HG03520 (cell line): ENCODE results near the gene RASAL2.
A peak's percentile ranks its signal among the peaks of the same experiment; 100 is the strongest.
"Not testable (repeated sequence)": the region's sequence is repeated elsewhere in the genome, so short reads cannot be mapped to it uniquely, and the experiment has no call there.

ENCODE experiments used
- ATAC-seq: cut with Tn5 transposase; IDR thresholded peaks from one replicate; pipeline ENCODE4 v1.9.1; 2021; ENCODE audit warnings: mild to moderate bottlenecking, moderate library complexity; ENCODE audit not compliant: unreplicated experiment

Gene RASAL2

DNA sequence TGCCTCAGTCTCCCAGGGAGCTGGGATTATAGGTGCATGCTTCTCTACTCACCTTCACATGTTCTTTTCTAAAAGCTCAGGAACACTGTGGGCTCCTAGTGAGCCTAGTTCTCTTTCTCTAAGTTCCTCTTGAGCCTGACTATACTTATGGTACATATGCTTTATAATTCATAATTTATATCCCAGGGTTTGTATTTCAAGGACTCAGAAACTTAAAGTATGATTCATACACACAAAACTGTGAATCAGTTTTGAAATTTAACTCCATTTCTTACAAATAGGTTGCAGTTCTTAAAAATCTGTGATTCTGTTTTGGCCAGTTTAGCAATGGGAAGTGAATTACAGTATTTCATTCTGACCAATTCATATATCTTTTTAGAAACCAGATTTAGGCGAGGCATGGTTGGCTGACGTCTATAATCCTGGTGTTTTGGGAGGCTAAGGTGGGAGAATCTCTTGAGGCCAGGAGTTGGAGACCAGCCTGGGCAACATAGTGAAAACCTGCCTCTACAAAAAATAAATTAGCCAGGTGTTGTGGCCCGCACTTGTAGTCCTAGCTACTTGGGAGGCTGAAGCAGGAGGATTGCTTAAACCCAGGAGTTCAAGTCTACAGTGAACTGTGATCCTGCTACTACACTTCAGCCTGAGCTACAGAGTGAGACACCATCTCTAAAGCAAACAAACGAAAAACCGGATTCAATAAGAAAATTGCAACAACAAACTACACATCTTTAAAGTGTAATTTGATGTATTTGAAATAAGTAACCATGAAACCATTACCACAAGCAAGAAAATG, 15.6 kb downstream of the RASAL2 start:
- ATAC-seq = no peak

DNA sequence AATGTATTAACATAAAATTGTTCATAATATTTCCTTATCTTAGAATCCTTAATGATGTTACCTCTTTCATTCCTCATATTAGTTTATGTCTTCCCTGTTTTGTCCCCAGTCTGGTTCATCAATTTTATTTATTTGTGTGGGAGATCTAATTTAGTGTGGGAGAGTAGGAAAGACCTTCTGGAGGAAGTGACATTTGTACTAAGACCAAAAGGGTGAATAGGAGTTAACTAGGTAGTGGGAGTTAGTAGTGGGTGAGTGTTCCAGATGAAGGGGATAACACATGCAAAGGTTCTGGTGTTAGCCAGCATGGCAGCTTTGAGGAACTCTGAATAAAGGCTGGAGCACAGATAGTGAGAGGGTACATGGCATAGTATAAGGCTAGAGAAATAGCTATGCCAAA, 21.4 kb downstream of the RASAL2 start:
- no peak for ATAC-seq

DNA sequence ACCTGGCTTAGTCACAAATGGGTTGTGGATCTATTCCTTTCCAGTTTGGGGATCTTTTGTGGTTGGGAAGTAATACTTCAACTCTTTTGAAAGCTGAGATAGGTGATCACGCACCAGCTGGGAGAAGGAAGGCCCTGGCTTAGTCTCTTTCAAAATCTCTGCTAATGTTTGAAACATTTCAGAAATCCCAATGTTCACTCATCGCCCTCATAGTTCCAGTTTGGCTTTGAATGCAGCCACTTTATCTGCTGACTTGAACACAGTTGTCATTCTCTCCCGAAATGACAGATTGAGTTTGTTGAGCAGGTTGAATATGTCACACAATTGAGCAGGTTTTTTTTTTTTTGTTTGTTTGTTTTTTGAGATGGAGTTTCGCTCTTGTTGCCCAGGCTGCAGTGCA, 24.6 kb downstream of the RASAL2 start:
- ATAC-seq = no peak

DNA sequence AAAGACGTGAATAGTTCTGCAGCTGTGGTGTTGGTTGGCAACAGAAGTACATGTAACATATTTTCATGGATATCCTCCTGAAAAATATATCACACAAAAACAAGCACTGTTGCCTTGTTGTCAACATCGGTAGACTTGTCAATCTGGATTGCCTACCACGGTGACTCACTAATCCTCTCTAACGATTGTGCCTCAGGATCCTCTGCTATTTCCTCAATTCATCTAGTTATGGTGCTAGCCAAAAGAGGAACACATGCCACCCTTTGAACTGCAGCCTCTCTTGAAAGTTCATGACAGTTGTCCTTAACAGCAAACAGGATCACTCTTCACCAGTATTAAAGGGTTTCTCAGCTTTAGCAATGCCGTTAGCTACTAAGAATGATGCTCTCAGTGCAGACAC, 25.7 kb downstream of the RASAL2 start:
- no peak for ATAC-seq

DNA sequence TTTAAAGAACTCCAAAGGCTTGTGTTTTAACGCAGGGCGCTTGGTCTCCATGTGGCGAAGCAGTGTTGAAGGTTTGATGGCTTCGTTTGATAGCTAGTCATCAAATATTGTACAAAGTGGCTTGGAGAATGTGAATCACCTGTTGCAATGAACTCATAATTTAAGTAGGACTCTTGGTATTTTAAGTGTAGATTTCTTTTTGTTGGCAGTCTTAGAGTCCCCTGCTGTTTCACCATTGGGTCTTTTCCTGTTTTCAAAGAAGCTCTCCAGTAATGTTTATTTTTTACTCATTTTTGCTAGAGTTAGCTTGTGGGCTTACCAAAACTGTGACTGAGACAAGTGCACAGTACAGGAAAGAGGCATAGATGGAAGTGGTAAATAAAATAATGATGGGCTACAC, 26.2 kb downstream of the RASAL2 start:
- no peak for ATAC-seq

DNA sequence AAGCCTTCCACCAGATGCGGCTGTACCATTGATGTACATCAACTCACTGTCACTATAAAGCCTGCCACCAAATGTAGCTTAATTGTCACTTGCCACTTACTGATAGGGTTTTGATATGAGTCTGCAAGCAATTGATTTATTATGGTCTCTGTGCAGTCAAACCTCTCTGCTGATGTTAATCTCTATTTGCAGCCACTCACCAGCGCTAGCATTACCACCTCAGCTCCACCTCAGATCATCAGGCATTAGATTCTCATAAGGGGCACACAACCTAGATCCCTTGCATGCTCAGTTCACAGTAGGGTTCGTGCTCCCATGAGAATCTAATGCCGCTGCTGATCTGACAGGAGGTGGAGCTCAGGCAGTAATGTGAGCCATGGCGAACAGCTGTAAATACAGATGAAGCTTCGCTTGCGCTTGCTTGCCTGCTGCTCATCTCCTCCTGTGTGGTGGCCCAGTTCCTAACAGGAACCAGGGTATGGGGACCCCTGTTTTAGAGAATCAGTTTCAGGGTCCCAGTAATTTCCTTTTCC, 26.7 kb downstream of the RASAL2 start:
- ATAC-seq = not testable (repeated sequence)

DNA sequence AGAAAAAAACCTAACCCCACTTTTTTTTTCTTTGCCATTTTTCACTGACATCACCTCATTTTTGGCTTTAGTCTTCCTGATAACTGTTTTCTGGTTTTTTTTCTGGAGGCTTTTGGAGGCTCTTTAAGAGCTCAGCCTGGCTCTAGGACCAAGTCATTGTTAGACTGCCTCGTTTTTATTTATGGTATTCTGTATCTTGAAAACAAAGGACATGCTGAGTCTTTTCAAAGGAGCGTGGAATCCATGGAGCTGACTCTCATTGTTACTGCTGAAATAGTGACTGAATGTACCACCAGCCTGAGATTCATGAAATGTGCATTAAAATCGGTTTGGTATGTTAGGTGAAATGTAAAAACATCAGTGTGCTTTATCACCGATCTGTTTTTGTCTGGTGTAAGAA, 28.0 kb downstream of the RASAL2 start:
- ATAC-seq = no peak

DNA sequence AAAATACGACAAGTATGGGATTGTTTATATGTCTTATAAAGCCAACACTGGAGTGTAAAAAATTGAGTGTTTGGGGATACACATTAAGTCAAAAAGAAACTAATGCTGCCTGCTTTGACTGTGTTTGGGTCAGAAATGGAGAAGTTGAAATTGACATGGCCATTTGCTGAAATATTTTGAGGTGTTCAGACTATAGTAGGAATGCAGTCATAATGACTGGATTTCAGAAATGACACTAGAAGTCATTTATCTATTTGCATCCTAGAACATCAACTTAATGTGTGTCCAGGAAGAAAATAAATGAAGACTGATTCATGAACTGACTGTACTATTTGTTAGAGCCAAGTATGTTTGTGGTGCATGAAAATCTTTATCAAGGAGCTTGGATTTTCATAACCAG, 28.4 kb downstream of the RASAL2 start:
- ATAC-seq = peak; percentile 49

DNA sequence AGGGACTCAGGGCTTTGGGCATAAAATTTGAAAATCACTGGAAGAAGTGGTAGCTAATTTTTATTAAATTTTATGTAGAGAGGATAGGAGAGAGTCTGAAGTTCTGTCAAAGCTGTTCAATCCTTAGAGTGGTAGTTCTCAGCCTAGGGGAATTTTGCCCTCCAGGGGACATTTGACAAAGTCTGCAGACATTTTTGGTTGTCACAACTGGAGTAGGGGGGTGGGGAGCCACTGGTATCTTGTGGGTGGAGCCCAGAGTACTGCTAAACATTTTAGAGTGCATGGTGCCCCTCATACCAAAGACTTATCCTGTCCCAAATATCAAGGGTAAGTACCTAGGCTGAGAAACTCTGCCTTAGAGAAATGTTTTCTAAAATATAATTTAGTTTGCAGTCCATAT, 30.2 kb downstream of the RASAL2 start:
- ATAC-seq = no peak

DNA sequence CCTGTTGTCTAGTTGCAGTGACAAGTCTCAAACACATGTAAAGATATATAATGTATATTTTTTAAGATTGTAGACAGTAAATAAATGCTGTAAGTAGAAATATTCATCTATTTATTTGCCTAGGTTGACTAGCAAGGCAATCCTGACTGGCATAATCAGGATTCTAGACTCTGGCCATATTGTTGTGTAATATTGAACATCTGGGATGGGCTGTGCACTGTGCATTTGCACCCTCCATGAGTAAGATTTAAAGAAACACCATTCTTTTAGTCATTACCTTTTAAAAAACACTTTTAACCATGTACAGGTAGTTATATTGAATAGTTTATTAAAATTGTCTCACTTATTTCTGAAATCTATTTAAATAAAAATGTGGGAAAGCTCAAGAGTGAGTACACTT, 32.4 kb downstream of the RASAL2 start:
- ATAC-seq = no peak

DNA sequence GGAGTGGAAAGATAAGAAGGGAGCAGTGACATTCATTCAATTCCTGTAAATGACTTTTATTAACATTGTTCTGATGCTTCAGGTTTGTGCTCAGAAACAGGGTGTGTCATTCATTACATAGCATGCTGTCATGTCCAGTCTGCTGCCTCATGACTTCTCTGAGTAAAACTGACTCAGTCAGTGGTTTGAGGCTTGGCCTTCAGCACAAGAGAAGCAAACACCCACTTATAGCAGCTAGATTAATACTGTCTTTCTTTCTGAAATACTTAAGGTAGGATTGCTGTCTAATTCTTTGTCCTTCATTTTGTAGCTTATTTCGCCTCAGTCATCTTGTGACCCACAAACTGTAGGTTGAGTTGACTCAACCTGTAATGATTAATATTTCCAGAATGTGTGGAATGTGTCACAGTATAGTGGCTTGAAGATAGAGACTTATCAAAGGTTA, 32.9 kb downstream of the RASAL2 start:
- peak; percentile 54 for ATAC-seq

DNA sequence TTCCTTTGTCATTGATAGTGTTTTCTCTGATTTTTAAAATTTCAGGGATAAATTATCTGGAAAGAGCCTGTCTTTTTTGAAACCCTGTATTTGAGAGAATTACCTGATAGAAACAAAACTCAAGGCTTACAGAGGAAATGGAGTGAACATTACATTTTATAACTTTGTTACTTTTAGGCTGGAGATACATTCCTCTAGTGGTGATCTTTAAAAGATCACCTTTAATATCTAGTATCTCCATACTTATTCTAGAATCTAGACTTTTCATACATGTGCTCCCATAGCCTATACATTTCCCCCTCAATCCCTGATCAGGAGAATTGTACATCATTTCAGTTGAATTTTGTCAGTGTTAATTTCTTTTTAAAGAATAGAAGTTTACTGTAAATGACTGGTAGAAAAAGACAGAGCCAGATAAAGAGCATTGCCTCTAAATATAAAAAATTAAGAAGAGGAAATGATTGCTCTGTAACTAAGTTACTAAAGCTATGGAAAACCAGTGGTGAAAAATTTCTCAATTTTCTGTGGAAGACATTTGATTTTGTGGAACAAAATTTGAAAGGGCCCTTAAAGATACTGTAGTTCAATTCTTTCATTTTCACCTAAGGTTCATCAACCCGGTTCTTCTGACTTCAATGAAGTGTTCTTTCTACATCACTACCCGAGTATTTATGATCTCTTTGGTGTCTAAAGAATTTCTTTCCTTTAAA, 33.7 kb downstream of the RASAL2 start:
- ATAC-seq = no peak

DNA sequence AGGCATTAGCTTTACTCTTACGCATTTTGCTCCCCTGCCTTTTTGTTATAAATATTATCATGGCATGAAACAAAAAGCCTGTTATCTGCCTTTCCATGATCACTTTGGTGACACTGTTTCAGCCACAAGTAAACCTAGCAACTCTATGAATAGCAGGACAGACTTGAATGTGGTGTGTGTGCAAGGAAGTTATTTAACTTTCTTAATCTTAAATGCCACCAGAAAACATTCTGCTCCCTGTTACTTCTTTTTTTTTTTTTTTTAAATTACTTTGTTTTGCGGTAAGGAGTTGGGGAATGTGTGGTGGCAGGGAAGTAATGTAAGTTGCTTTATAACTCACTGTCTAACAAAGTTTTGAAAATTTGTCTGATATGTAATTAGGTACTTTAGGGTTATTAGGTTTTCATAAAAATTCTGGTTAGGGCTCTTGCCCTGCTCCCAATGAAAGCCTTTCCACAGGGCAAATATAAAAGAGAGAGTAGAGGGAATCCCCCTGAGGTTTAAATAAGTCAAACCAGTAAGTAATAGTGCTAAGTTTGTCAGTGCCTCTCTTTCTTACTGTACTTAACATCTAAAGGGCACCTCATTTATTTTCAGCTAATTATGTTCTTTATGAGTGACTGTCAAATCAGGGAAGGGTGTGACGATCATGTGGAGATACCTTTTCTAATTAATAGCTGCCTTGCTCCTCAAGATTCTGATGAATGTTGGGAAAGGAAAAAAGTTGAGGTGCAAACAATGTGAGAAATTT, 39.5 kb downstream of the RASAL2 start:
- ATAC-seq = no peak

DNA sequence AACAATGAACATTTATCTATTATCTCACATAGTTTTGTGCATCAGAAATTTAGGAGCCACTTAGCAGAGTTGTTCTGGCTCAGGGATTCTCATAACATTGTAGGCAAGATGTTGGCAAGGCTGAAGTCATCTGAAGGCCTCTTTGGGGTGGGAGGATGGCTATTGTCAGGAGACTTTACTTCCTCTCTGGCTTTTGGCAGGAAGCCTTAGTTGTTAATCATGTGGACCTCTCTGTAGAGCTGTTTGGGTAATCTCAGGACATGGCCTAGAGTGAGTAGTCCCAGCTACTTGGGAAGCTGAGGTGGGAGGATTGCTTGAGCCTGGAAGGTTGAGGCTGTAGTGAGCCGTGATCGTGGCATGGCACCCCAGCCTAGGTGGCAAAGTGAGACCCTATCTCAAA, 40.2 kb downstream of the RASAL2 start:
- no peak for ATAC-seq

DNA sequence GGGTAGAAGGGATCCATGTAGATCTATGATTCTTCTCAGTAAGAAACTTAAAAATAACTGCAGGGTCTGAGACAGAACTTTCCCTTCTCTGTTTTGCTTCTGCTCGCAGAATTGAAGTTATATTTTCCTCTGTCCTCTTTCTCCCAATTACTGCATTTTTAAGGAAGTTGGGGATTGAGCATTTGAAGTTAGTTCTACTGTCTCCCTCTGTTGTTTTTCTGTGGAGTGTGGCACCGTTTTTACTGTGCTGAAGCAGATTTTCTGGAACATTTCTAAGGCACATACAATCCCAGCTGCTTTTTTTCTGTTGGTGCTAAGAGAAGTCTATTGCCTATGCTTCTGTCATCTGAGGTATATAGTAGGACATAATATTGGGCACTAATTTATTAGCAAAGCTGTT, 43.3 kb downstream of the RASAL2 start:
- no peak for ATAC-seq

DNA sequence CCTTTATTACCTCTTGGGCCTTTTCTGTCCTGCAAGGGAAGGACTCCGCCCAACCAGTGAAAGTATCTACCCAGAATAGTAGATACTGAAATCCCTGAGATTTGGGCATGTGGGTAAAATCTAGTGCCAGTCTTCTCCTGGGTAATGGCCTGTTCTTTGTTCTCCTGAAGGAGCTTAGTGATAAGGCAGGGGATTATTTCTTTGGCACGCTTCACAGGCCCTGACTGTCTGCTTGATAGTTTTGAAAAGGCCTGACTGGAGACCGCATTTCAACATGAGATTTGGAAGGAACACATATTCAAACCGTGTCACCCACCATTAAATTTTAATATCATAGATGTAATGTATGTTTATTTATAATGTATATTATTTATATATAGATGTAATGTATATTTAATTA, 48.9 kb downstream of the RASAL2 start:
- ATAC-seq = no peak

DNA sequence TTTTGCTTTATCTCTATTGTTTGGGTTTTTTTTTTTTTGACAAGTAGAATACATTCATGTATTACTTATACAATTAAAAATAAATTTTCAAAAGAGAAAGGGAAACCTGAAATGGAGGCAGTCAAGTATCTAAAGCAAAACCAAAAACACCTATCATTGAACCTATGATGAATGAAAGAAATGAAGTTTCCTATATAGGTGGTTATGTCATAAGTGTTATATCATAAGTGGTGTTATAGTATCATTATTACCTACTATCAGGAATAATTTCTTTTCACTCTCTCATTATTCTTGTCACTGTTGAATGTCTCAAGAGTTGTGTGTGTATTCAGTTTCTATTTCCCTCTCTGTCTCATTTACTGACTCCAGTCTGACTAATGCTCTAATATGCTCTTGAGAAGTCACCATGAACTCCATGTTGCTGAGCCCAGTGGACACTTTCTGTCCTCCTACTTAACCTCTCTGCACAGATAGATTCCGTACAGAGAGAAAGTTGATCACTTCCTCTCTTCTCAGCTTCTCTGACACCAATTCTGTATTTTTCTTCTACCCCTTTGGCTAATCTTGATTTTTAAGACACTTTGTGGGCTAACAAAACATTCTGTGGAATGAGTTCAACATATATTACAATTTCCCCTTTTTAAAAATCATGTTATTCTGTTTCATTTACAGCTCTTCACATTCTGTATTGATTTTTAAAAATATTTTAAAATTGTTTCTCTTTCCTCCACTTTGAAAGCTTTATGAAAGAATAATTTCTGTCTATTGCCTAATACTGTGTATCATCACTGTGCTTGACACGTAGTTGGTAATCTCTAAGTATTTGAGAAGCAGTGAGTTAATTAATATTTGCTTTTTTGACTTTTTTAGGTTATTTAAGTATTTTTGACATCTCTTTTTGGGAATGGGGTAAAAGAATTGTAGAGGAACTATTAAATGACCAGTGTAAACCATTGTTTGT, 50.1 kb downstream of the RASAL2 start:
- peak; percentile 71 for ATAC-seq

DNA sequence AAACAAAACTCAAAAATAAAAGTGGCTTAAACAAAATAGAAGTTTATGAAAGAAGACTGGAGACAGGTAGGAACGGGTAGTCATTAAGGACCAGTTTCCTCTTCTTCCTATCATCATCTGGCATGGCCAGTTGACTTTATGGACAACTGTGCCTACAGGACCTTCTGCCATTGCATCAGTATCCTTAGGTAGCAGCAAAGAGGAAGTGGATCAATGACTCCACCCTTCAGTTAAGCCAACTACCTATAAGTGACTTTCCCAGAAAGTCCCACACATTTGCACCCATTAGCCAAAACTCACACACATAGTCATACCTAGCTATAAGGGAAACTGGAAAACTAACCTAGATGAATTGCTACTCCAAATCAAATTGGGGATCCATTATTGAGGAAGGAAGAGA, 51.7 kb downstream of the RASAL2 start:
- no peak for ATAC-seq

DNA sequence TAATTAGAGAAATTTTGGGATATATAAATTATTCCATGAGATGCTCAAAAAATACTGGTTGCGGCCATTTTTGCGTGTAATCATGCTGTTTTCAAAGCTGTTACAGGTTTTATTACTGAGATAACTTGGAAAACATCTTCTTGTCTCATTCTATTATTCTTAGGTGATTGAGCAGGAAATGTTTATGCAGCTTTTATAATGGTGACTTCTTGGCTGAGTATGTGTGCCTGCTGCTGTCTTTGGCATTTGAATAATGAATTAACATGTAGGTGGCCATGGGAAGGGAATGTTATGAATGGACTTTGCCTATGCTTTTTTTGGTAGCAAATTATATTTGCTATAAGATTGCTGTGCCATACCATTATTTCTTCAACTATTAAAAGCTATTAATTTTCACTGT, 52.5 kb downstream of the RASAL2 start:
- no peak for ATAC-seq

DNA sequence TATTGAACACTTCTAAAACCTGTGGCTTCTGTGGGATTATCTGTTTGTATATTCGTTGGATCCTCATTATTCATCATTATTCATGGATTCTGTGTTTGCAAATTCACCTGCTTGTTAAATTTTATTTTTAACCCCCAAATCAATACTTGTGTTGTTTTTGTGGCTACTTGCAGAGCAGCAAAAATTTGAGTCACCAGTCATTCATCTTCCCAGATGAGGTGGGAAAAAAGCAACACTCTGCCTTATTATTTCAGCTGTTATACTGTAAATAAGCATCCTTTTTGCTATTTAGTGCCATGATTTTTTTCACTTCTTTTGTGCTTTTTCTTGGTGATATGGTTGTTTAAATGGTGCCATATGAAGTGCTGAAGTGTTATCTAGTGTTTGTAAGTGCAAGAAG, 56.7 kb downstream of the RASAL2 start:
- ATAC-seq = no peak
